HUES6 (cell line): ENCODE results near the gene MYH9.
"Not testable (repeated sequence)": the region's sequence is repeated elsewhere in the genome, so short reads cannot be mapped to it uniquely, and the experiment has no call there.

Experiments
- H3K27ac ChIP-seq: 2 replicates; pipeline ENCODE4 v1.7.0; 2013; ENCODE audit warnings: low read depth, mild to moderate bottlenecking, low read length, inconsistent platforms
- H3K27me3 ChIP-seq: 2 replicates; pipeline ENCODE4 v1.6.1; 2013; ENCODE audit warnings: low read length; ENCODE audit not compliant: control insufficient read depth, insufficient read depth
- H3K36me3 ChIP-seq: 2 replicates; pipeline ENCODE4 v1.6.1; 2013; ENCODE audit warnings: low read length; ENCODE audit not compliant: control insufficient read depth, insufficient read depth
- H3K4me1 ChIP-seq: 2 replicates; pipeline ENCODE4 v1.6.1; 2013; ENCODE audit warnings: low read length; ENCODE audit not compliant: control insufficient read depth, insufficient read depth
- H3K4me3 ChIP-seq: 2 replicates; pipeline ENCODE4 v1.5.1; 2013; ENCODE audit warnings: low read depth, low read length
- H3K9ac ChIP-seq: one replicate; pipeline ENCODE4 v1.6.1; 2013; ENCODE audit warnings: mild to moderate bottlenecking, low read length
- H3K9me3 ChIP-seq: 2 replicates; pipeline ENCODE4 v1.6.1; 2013; ENCODE audit warnings: low read depth, low read length; ENCODE audit not compliant: control insufficient read depth, insufficient read depth

MYH9 gene

DNA sequence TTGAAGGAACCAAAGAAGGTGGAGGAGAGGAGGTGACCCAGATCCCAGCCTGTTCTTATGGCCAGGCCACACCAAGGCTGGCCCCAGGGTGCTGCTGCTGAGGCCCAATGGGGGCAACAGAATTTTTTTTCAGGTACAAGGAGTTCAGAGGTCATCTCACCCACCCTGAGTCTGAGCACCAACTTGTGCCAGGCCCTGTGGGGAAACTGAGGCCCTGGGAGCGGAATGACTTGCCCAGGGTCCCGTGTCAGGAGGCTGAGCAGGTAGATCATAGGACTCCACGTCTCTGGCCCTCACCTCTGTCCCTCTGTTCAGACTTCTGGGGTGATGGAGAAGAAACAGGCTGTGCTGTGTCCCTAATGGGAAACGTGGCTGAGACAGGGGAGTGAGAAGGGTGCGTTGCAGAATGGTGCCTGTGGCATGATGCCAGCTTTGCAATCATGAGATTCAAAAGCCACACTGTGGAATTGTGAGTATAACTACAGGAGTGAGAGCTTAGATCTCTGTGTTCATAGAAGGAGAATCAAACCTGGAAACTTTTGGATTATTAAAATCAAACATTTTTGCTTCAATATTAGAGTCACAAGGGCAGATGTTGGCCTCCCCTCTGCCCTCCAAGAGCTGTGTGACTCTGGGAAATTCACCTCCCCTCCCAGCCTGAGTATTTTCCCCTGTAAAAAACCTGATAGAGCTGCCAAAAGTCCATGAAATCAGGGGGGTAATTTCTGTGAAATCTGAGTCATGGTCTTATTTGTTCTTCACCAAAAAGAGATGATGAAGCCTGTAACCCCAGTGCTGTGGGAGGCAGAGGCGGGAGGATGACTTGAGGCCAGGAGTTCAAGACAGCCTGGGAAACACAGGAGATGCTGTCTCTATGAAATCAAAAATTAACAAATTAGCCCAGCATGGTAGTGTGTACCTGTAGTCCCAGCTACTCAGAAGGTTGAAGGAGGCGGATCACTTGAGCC, 134.0 kb downstream of the MYH9 start:
- Histone ChIP-seq H3K27ac (no peak overlapping the region), H3K9me3 (peaks cover 12% of the 10 kb centered on the region), H3K4me3 (no peak overlapping the region), H3K27me3 (no peaks in the 10 kb centered on the region), H3K9ac (no peak overlapping the region), H3K4me1 (peaks cover 18% of the 10 kb centered on the region), H3K36me3 (no peaks in the 10 kb centered on the region)

DNA sequence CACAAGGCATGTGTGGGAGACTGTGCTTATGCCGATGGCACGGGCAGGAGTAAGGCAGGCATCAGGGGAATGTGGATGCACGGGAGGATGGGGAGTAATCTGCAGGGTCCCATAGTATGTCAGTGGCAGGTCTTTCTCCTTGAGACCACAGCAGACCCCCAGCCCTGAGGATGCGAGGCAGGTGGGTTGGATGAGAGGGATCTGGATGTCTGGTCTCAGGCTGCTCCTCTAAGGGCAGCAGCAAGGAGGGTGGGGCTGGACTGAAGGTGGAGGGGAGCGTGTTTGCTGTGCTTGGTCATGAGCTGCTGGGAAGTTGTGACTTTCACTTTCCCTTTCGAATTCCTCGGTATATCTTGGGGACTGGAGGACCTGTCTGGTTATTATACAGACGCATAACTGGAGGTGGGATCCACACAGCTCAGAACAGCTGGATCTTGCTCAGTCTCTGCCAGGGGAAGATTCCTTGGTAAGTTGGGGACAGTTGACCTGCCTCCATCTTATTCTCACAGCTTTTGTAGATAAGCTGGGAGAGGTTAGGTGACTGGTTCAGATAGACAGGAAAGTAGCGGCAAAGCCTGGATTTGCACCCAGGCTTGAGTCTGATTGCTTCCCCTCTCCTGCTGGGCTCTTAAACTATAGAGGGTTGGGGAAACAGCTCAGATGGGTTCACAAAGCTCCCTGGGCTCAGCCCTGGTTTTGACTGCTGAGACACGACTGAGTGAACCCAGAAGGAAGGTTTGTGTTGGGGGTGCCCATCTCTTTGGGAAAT, 134.8 kb downstream of the MYH9 start, which contains the start of gene APOL1:
APOL1 (plus strand) TSS at position 380 of the 769 bp plus-strand sequence. CDS start 1,823 bp downstream, outside the sequence.
- Histone ChIP-seq H3K27ac (no peak within 1 kb of the TSS), H3K9ac (no peak within 1 kb of the TSS), H3K36me3 (no peaks in the 10 kb centered on the region), H3K9me3 (peaks cover 20% of the 10 kb centered on the region), H3K4me3 (no peak within 1 kb of the TSS), H3K4me1 (peaks cover 12% of the 10 kb centered on the region), H3K27me3 (no peaks in the 10 kb centered on the region)

DNA sequence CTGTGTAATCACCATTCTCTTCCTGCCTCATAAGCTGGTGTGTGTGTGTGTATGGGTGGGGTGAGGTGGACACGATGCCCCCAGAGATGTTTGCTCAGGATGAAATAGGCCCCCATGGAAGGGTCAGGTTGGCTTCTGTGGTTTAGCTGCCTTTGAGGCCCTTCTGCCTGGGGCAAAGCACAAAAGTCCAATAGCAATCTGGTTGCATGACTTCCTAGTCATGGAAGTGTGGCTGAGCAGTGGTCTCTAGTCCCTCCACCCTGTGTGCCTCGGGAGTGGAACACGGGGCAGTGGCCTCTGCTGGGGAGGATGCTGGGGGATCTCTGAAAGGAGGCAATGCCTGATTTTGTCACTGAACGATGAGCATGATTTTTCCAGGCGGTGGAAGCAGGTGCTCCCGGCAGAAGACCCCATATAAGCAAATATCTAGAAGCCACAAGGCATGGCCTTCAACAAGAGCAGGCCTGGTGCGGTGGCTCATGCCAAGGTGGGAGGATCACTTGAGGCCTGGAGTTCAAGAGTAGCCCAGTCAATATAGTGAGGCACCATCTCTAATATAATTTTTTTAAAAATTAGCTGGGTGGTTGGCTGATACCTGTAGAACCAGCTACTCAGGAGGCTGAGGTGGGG, 135.7 kb downstream of the MYH9 start:
- H3K9me3 ChIP-seq = peaks cover 27% of the 10 kb centered on the region
- H3K27ac ChIP-seq, H3K4me3 ChIP-seq, H3K9ac ChIP-seq, H3K27me3 ChIP-seq, H3K36me3 ChIP-seq: not testable (repeated sequence)
- H3K4me1 ChIP-seq = peaks cover 12% of the 10 kb centered on the region

DNA sequence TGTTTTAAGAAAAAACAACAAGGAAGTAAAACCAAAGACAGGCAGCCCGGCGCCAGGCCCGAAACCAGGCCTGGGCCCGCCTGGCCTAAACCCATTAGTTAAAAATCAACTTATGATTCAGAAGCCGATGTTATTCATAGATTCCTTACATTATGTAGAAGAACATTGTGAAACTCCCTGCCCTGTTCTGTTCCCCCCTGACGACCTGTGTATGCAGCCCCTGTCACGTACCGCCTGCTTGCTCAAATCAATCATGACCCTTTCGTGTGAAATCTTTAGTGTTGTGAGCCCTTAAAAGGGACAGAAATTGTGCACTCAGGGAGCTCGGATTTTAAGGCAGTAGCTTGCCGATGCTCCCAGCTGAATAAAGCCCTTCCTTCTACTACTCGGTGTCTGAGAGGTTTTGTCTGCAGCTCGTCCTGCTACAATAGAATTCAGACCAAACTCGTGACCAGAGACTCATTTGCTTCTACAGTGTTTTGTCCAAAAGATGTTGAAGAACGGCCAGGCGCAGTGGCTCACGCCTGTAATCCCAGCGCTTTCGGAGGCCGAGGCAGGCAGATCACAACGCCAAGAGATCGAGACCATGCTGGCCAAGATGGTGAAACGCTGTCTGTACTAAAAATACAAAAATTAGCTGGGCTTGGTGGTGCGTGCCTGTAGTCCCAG, 137.3 kb downstream of the MYH9 start:
- not testable (repeated sequence) for H3K9ac ChIP-seq, H3K27ac ChIP-seq, H3K27me3 ChIP-seq, H3K4me3 ChIP-seq, H3K36me3 ChIP-seq
- Histone ChIP-seq H3K9me3 (peaks cover 27% of the 10 kb centered on the region), H3K4me1 (peaks cover 12% of the 10 kb centered on the region)

GRCh38 chr22:36249160-36249559, 138.6 kb downstream of the MYH9 start:
- Histone ChIP-seq H3K27me3 (no peaks in the 10 kb centered on the region), H3K36me3 (no peaks in the 10 kb centered on the region), H3K27ac (no peak overlapping the region), H3K4me3 (no peak overlapping the region), H3K9me3 (peaks cover 27% of the 10 kb centered on the region), H3K9ac (no peak overlapping the region), H3K4me1 (peaks cover 12% of the 10 kb centered on the region)

DNA sequence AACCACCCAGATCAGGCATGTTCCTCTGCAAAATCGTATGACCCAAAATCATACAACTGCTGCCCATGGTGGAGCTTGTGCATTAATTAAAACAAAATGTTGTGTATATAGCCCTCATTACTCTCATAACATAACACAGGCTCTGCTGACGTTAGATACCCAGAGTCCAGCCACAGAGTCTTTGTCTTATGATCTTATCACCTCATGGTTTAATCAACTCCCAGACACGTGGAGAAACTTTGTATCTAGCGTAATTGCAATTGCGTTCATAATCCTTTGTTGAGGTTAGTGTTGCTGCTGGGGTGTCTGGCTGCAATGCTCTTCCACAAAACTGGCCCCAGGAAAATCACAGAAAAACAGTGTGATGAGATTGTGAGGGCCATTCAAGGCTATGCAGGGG, 139.8 kb downstream of the MYH9 start:
- Histone ChIP-seq H3K27me3 (no peaks in the 10 kb centered on the region), H3K9ac (no peak overlapping the region), H3K36me3 (no peaks in the 10 kb centered on the region), H3K4me1 (peaks cover 12% of the 10 kb centered on the region), H3K27ac (no peak overlapping the region), H3K4me3 (no peak overlapping the region), H3K9me3 (peaks cover 27% of the 10 kb centered on the region)

DNA sequence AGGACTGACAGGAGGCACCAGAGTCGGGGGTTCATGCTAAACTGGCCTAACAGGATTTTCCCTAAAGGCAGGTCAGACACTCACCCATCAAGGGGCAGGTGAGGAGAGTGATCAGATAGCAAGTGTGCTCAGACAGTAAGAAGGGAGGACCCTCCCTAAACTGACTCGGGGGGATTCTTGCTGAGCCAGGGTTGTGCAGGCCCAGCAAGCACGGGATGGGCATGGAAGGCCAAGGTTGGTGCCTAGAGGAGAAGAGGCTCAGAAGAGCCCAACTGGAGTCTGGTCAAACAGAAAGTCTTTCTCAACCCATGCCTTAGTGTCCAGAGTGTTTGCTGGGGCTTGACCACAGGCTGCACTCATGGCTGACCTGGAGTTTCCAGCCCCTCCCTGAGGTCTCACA, 141.0 kb downstream of the MYH9 start:
- H3K4me3 ChIP-seq = no peak overlapping the region
- no peak overlapping the region for H3K9ac ChIP-seq
- H3K27me3 ChIP-seq = no peaks in the 10 kb centered on the region
- H3K36me3 ChIP-seq = no peaks in the 10 kb centered on the region
- H3K27ac ChIP-seq = no peak overlapping the region
- H3K9me3 ChIP-seq = peaks cover 27% of the 10 kb centered on the region
- H3K4me1 ChIP-seq = peaks cover 8% of the 10 kb centered on the region

- no peak overlapping the region for H3K27ac ChIP-seq
- H3K27me3 ChIP-seq = no peaks in the 10 kb centered on the region
- H3K36me3 ChIP-seq = no peaks in the 10 kb centered on the region
- no peaks in the 10 kb centered on the region for H3K4me1 ChIP-seq
- no peak overlapping the region for H3K4me3 ChIP-seq
- H3K9ac ChIP-seq = no peak overlapping the region
- H3K9me3 ChIP-seq = peaks cover 27% of the 10 kb centered on the region
Measured at GRCh38 chr22:36245805-36246356, 141.9 kb downstream of the MYH9 start.

DNA sequence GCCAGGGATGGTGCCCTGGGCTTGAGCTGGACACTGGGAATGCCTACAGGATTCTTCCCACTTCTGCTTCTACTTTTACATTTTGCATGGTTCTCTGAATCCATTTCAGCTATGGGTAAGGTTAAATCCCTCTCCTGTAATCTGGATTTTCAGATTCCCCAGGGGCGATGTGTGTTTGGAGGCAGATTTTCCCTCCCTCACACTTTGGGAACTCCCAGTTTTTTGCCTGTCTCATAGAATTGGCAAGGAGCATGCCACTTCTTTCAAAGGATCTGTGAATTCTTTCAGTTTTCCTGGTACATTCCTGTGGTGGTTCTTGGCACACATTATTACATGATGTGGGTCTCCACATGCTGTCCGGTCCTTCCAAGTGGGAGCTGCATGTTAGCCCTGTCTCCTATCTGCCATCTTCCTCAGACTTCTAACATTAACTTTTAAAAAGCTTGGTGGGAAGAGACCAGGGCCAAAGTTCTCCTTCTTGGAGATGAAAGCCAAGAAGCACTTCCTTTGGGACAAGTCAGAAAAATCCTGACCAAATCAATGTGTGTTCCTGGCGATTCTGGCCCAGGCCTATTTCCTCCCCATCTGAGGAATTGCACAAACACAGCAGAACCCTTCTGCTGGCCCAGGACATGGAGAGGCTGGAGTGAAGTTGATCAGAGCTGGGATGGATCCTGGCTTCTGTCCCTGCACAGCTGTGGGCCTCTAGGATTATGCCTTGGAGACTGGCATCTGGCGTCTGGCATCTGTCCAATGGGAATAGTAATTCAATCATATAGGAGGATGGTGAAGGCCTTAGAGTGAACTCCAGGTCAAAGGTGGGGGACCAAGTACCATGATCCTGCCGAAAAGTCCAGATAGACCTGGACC, 143.0 kb downstream of the MYH9 start:
- peaks cover 3% of the 10 kb centered on the region; the same call in 1 of the 2 replicates for H3K4me1 ChIP-seq
- H3K9ac ChIP-seq = no peak overlapping the region
- no peak overlapping the region for H3K27ac ChIP-seq
- H3K4me3 ChIP-seq = no peak overlapping the region
- H3K27me3 ChIP-seq = no peaks in the 10 kb centered on the region
- peaks cover 24% of the 10 kb centered on the region for H3K9me3 ChIP-seq
- H3K36me3 ChIP-seq = no peaks in the 10 kb centered on the region

DNA sequence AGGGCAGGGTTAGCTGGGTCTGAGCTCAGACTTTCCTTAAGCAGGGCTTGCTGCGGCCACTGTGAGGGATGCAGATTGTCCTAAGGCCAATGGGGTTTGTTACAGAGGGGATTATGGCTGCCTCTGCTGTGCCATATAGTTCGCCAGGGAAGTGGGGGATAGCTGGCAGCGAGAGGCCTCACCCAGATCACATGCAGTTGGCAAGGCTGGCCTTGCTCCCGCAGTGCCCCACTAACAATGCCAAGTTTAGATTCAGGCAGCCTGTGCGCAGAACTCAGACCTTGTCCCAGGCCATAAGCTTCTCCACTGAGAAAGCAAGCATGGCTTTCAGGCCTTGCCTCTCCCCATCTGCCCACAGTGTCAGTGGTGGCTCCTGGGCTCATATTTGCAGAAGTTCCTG, 143.8 kb downstream of the MYH9 start:
- Histone ChIP-seq H3K9me3 (peaks cover 17% of the 10 kb centered on the region), H3K27me3 (no peaks in the 10 kb centered on the region), H3K4me1 (peaks cover 9% of the 10 kb centered on the region), H3K36me3 (no peaks in the 10 kb centered on the region), H3K4me3 (no peak overlapping the region), H3K27ac (no peak overlapping the region), H3K9ac (no peak overlapping the region)
